Measurements from ENCODE around the gene MCOLN1. TPM values are rescaled to one million over a fixed set of nuclear protein-coding genes. Genes with fewer than 3 reads are reported as not detected.

Gene MCOLN1
- total and polyA plus RNA-seq, 2 experiments from 2014 or later, result 7.2 to 16.1 TPM

DNA sequence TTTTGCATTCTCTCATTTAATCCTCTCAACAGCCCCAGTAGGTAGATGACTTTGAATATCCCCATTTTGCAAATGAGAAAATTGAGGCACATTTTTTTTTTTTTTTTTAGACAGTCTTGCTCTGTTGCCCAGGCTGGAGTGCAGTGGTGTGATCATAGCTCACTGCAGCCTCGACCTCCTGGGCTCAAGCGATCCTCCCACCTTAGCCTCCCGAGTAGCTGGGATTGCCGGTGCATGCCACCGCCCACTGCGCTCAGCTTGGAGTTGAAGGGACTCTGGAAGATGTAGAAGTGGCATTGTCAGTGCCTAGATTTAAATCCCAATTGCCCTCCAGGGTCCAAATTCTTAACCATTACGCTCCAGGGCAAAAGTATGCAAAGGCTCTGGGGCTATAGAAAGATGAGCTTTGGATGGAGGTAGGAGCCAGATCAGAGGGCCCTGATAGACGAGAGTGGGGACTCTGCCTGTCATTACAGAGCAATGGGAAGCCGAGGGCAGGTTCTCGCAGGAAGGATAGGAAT, 813 bp upstream of the MCOLN1 start:
- no peaks in the 10 kb centered on the region for H3K36me3 ChIP-seq (ENCODE audit: insufficient read depth)
- H3K27me3 ChIP-seq (ENCODE audit: insufficient read depth), result no peaks in the 10 kb centered on the region
- H3K36me3 Mint-ChIP-seq (ENCODE audit: low read depth), result peaks cover 16% of the 10 kb centered on the region; the same call in 2 of the 3 replicates
- H3F3A ChIP-seq (replicated peaks; ENCODE audit: low read depth), result no peaks in the 10 kb centered on the region; the same call in 1 of the 2 replicates
- peak overlapping the region; percentile 72 for H3K4me3 Mint-ChIP-seq
- no peaks in the 10 kb centered on the region for H4K20me1 ChIP-seq (replicated peaks; ENCODE audit: insufficient read depth)
- H3K79me2 ChIP-seq (replicated peaks; ENCODE audit: insufficient read depth), result peaks cover 5% of the 10 kb centered on the region
- H3K27ac ChIP-seq (ENCODE audit: low read depth), result no peak overlapping the region; the same call in 1 of the 2 replicates
- TF ChIP-seq NANOG (IDR thresholded peaks at IDR 0.05; ENCODE audit: borderline replicate concordance) (no peak), ZNF331 (CRISPR knock-in tag; IDR thresholded peaks at IDR 0.05; ENCODE audit: low read depth) (no peak), EZH2phosphoT487 (IDR thresholded peaks at IDR 0.05; ENCODE audit: unreplicated experiment) (no peak), CREB1 (CRISPR knock-in tag; IDR thresholded peaks at IDR 0.05; ENCODE audit: low read depth) (no peak), JUNB (IDR thresholded peaks at IDR 0.05; ENCODE audit: unreplicated experiment) (no peak), ZNF462 (CRISPR knock-in tag; IDR thresholded peaks at IDR 0.05) (no peak), CTCF (conservative IDR thresholded peaks at IDR 0.05; ENCODE audit: low read depth in 2 of 2) (no peak), EZH2 (IDR thresholded peaks at IDR 0.05; ENCODE audit: low read depth, unreplicated experiment) (no peak), STAT1 (IDR thresholded peaks at IDR 0.05; ENCODE audit: unreplicated experiment) (no peak), POLR2AphosphoS5 (IDR thresholded peaks at IDR 0.05; ENCODE audit: low read depth) (no peak), ZNF114 (CRISPR knock-in tag; IDR thresholded peaks at IDR 0.05) (no peak)
- TF ChIP-seq, protein P1, sequence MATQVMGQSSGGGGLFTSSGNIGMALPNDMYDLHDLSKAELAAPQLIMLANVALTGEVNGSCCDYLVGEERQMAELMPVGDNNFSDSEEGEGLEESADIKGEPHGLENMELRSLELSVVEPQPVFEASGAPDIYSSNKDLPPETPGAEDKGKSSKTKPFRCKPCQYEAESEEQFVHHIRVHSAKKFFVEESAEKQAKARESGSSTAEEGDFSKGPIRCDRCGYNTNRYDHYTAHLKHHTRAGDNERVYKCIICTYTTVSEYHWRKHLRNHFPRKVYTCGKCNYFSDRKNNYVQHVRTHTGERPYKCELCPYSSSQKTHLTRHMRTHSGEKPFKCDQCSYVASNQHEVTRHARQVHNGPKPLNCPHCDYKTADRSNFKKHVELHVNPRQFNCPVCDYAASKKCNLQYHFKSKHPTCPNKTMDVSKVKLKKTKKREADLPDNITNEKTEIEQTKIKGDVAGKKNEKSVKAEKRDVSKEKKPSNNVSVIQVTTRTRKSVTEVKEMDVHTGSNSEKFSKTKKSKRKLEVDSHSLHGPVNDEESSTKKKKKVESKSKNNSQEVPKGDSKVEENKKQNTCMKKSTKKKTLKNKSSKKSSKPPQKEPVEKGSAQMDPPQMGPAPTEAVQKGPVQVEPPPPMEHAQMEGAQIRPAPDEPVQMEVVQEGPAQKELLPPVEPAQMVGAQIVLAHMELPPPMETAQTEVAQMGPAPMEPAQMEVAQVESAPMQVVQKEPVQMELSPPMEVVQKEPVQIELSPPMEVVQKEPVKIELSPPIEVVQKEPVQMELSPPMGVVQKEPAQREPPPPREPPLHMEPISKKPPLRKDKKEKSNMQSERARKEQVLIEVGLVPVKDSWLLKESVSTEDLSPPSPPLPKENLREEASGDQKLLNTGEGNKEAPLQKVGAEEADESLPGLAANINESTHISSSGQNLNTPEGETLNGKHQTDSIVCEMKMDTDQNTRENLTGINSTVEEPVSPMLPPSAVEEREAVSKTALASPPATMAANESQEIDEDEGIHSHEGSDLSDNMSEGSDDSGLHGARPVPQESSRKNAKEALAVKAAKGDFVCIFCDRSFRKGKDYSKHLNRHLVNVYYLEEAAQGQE (IDR thresholded peaks at IDR 0.05; ENCODE audit: unreplicated experiment), result no peak
- TF ChIP-seq, protein P2, sequence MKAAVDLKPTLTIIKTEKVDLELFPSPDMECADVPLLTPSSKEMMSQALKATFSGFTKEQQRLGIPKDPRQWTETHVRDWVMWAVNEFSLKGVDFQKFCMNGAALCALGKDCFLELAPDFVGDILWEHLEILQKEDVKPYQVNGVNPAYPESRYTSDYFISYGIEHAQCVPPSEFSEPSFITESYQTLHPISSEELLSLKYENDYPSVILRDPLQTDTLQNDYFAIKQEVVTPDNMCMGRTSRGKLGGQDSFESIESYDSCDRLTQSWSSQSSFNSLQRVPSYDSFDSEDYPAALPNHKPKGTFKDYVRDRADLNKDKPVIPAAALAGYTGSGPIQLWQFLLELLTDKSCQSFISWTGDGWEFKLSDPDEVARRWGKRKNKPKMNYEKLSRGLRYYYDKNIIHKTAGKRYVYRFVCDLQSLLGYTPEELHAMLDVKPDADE (IDR thresholded peaks at IDR 0.05), result no peak
- H3K27ac Mint-ChIP-seq, result peak overlapping the region; percentile 25
- H3K4me1 ChIP-seq (ENCODE audit: insufficient read depth), result peaks cover 21% of the 10 kb centered on the region
- peaks cover 13% of the 10 kb centered on the region for H3K4me1 Mint-ChIP-seq
- H2AFZ ChIP-seq, result no peak overlapping the region
- no peaks in the 10 kb centered on the region; the same call in 2 of the 3 replicates for H3K9me3 Mint-ChIP-seq
- peaks cover 11% of the 10 kb centered on the region for H3K27me3 Mint-ChIP-seq (ENCODE audit: insufficient read depth, low read depth, poor library complexity)
- peak overlapping the region; percentile 91 for H3K4me2 ChIP-seq
- ATAC-seq (peak; percentile 33), DNase-seq (ENCODE audit: low spot score) (peak; percentile 41)
- no peaks in the 10 kb centered on the region for H3K9me2 ChIP-seq (ENCODE audit: insufficient read depth)
- peak overlapping the region; percentile 87 for H3K4me3 ChIP-seq

All from GM23338 (cell line).